Stomach (tissue), 9 donors: ENCODE results near the gene SLC7A6OS. TPM values are rescaled to one million over a fixed set of nuclear protein-coding genes. Genes with fewer than 3 reads are reported as not detected.

Experiments
- DNase-seq, 2 donors: peaks; one replicate each; pipeline versions ENCODE4 v3.0.0 to v3.0.0-alpha.2; 2013 to 2019
- H3K27ac ChIP-seq, 5 donors: fragments of 200-600 bp in 4 of 5; sonication (generic) in 4 of 5; one replicate each; pipeline ENCODE4 v1.5.1; 2013 to 2019; ENCODE audit warnings: mild to moderate bottlenecking in 1 of 5, moderate library complexity in 1 of 5
- H3K27me3 ChIP-seq, 3 donors: fragments of 200-600 bp; sonication (generic); one replicate each; pipeline ENCODE4 v1.5.1; 2017 to 2019; ENCODE audit warnings: mixed run types in 1 of 3
- H3K36me3 ChIP-seq, 4 donors: fragments of 200-600 bp; sonication (generic); 1 replicate in 3 of 4; 2 replicates in 1 of 4; pipeline ENCODE4 v1.5.1; 2016 to 2019
- H3K4me1 ChIP-seq, 4 donors: fragments of 200-600 bp; sonication (generic); one replicate each; pipeline ENCODE4 v1.5.1; 2016 to 2019
- H3K4me3 ChIP-seq, 4 donors: fragments of 200-600 bp; sonication (generic) in 3 of 4; one replicate each; pipeline ENCODE4 v1.5.1; 2016 to 2019; ENCODE audit warnings: mild to moderate bottlenecking in 1 of 4
- H3K9me3 ChIP-seq, 4 donors: fragments of 200-600 bp; sonication (generic); one replicate each; pipeline ENCODE4 v1.5.1; 2016 to 2019
- EP300 ChIP-seq: sonication (generic); formaldehyde crosslinking; IDR thresholded peaks from one replicate; pipeline ENCODE4 v1.6.1; 2017; ENCODE audit warnings: antibody characterized with exemption
- POLR2A ChIP-seq, 4 donors: fragments of 450-650 bp; IDR thresholded peaks; one replicate each; pipeline ENCODE4 v1.6.1; 2016; ENCODE audit warnings: antibody characterized with exemption in 4 of 4, control low read depth in 2 of 4, mild to moderate bottlenecking in 1 of 4, moderate library complexity in 1 of 4
- POLR2AphosphoS5 ChIP-seq, 3 donors: sonication (generic); formaldehyde crosslinking; IDR thresholded peaks; one replicate each; pipeline ENCODE4 v1.6.1; 2016; ENCODE audit warnings: antibody characterized with exemption in 3 of 3
- WGBS, 5 donors: extraction: QIAGEN DNeasy Blood & Tissue Kit in 3 of 5; methylation state at CpG; one replicate each; pipeline versions ENCODE4 v1.1.5 to v1.1.7; 2013 to 2018; 5-methylcytosine and 5-hydroxymethylcytosine counted together
- intact Hi-C: fragments of 100-400 bp; cut with DNase I; formaldehyde crosslinking; loops from one replicate; pipeline ENCODE4 v1.15.1; 2023; ENCODE audit warnings: low total_unique reads
- polyA plus RNA-seq, 3 donors: library from polyadenylated mRNA; stranded (reverse); fragments of 200-250 nt; gene quantifications; one replicate each; pipeline ENCODE4 v1.2.3, GENCODE V29; 2013
- small RNA-seq, 4 donors: library from RNA; depleted of rRNA; stranded (forward); fragments of <200 nt; gene quantifications; one replicate each; pipeline ENCODE3, GENCODE V24; 2016
- total RNA-seq, 5 donors: library from RNA; depleted of rRNA; stranded (reverse); fragments of >200 nt; gene quantifications; one replicate each; pipeline versions ENCODE4 v1.1.0 to v1.2.3, GENCODE V29; 2014 to 2016
- TF ChIP-seq, protein P1 (sequence below), 7 experiments: fragments of 450-650 bp in 4 of 7; fragments of 200-600 bp in 3 of 7; sonication (generic) in 3 of 7; IDR thresholded peaks; one replicate each; pipeline ENCODE4 v1.5.1; 2016 to 2019; ENCODE audit warnings: antibody characterized with exemption in 7 of 7, control low read depth in 2 of 7, mild to moderate bottlenecking in 1 of 7
- donor health status: healthy with polysubstance abuse.
- donor health status: Bipolar disorder and iron deficiency.
- donor health status: healthy.

SLC7A6OS gene
- total and polyA plus RNA-seq, 8 donors, result 4.7 to 41.4 (median 13.3) TPM

- Histone ChIP-seq H3K4me3 (no peak overlapping the region), H3K27ac (peak overlapping the region in 3 of 5 donors; percentile 8 to 74 (median 54)), H3K9me3 (no peaks in the 10 kb centered on the region), H3K36me3 (peaks cover 21 to 89% (median 82%) of the 10 kb centered on the region in 4 donors), H3K4me1 (peaks cover 0 to 10% (median 4%) of the 10 kb centered on the region in 4 donors), H3K27me3 (no peaks in the 10 kb centered on the region)
- intact Hi-C loops, result no loop called here
- 81 to 97% (median 94%) methylated on average over 5 of the region's 5 CpGs for WGBS, 5 donors
- DNase-seq, result no peak
- TF ChIP-seq, protein P1, sequence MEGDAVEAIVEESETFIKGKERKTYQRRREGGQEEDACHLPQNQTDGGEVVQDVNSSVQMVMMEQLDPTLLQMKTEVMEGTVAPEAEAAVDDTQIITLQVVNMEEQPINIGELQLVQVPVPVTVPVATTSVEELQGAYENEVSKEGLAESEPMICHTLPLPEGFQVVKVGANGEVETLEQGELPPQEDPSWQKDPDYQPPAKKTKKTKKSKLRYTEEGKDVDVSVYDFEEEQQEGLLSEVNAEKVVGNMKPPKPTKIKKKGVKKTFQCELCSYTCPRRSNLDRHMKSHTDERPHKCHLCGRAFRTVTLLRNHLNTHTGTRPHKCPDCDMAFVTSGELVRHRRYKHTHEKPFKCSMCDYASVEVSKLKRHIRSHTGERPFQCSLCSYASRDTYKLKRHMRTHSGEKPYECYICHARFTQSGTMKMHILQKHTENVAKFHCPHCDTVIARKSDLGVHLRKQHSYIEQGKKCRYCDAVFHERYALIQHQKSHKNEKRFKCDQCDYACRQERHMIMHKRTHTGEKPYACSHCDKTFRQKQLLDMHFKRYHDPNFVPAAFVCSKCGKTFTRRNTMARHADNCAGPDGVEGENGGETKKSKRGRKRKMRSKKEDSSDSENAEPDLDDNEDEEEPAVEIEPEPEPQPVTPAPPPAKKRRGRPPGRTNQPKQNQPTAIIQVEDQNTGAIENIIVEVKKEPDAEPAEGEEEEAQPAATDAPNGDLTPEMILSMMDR (IDR thresholded peaks at IDR 0.05), result no peak
- no peak for TF ChIP-seq EP300
- no peak for TF ChIP-seq POLR2AphosphoS5 (IDR thresholded peaks at IDR 0.05)
These were observed 58.4 kb downstream of the SLC7A6OS start for GRCh38 chr16:68252383-68252782.

GRCh38 chr16:68251832-68252231 lies 58.9 kb downstream of the SLC7A6OS start:
- Histone ChIP-seq H3K36me3 (peaks cover 21 to 83% (median 80%) of the 10 kb centered on the region in 4 donors), H3K4me3 (no peak overlapping the region), H3K27me3 (no peaks in the 10 kb centered on the region), H3K4me1 (peaks cover 1 to 13% (median 7%) of the 10 kb centered on the region in 4 donors), H3K27ac (peak overlapping the region in 3 of 5 donors; percentile 8 to 74 (median 54)), H3K9me3 (no peaks in the 10 kb centered on the region)
- DNase-seq, result no peak
- 86 to 93% (median 90%) methylated on average over 5 of the region's 5 CpGs for WGBS, 5 donors
- no peak for TF ChIP-seq POLR2AphosphoS5 (IDR thresholded peaks at IDR 0.05)
- TF ChIP-seq POLR2A (IDR thresholded peaks at IDR 0.05), result no peak
- TF ChIP-seq EP300, result no peak
- TF ChIP-seq, protein P1 (IDR thresholded peaks at IDR 0.05), result no peak
- intact Hi-C loops, result no loop called here

DNA sequence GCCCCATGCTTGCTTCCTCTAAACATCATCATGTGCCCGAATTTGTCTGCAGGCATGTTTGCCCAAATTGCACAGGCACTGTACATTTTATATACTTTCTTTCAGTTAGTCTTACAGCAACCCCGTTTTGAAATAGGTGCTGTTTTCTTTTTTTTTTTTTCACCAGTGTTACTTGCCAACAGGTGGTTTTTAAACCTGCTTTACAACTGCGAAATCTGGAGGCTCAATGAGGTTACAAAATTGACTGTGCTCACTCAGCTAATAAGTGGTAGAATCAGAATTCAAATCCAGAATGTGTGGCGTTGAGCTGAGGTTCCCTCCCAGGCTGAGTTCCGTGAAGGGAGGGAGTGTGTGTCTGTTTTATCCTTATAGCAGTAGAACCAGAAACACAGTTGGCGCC lies 59.8 kb downstream of the SLC7A6OS start:
- H3K27ac ChIP-seq, result peak overlapping the region in 2 of 5 donors; percentile 39 to 74
- H3K36me3 ChIP-seq, result peaks cover 16 to 74% (median 72%) of the 10 kb centered on the region in 4 donors
- no peak for DNase-seq

GRCh38 chr16:68249371-68249770 lies 61.4 kb downstream of the SLC7A6OS start:
- no peaks in the 10 kb centered on the region for H3K9me3 ChIP-seq
- intact Hi-C loops, result loop anchor here (5.0 kb wide), 1 partner anchor 73 kb away; no protein-coding TSS in a partner anchor
- no peaks in the 10 kb centered on the region for H3K27me3 ChIP-seq
- WGBS, 5 donors, result 85 to 94% (median 92%) methylated on average over 4 of the region's 4 CpGs
- H3K27ac ChIP-seq, result no peak overlapping the region
- peaks cover 16 to 31% (median 25%) of the 10 kb centered on the region in 4 donors for H3K4me1 ChIP-seq
- H3K36me3 ChIP-seq, result peaks cover 7 to 59% (median 56%) of the 10 kb centered on the region in 4 donors
- TF ChIP-seq POLR2AphosphoS5 (IDR thresholded peaks at IDR 0.05) (no peak), EP300 (no peak), POLR2A (IDR thresholded peaks at IDR 0.05) (no peak)
- TF ChIP-seq, protein P1 (IDR thresholded peaks at IDR 0.05), result no peak
- no peak overlapping the region for H3K4me3 ChIP-seq
- DNase-seq, result no peak

More for the DNA sequence above, 59.8 kb downstream of the SLC7A6OS start:
- H3K27me3 ChIP-seq, result no peaks in the 10 kb centered on the region
- TF ChIP-seq, protein P1 (IDR thresholded peaks at IDR 0.05), result no peak
- TF ChIP-seq EP300 (no peak), POLR2A (IDR thresholded peaks at IDR 0.05) (no peak), POLR2AphosphoS5 (IDR thresholded peaks at IDR 0.05) (no peak)
- no peak overlapping the region for H3K4me3 ChIP-seq
- 86 to 93% (median 89%) methylated on average over 6 of the region's 6 CpGs for WGBS, 5 donors
- intact Hi-C loops, result no loop called here
- H3K9me3 ChIP-seq, result no peaks in the 10 kb centered on the region
- peaks cover 10 to 21% (median 16%) of the 10 kb centered on the region in 4 donors for H3K4me1 ChIP-seq

Small RNA genes within 50 kb of the gene (small RNA-seq; reads per million reads assigned to genes)
- 0 reads per million in 4 donors for gene RNU4-30P
- gene RNU6-1262P, result 0 reads per million in 4 donors

Other genes starting within 250 kb of the SLC7A6OS start
- 100 to 1,000 TPM in 2 of 5 donors, 10 to 100 TPM in 3; 20.1 to 385 (median 23.9) TPM for gene NFATC3, start 225.6 kb downstream of the SLC7A6OS start, total RNA-seq
- 1 to 10 TPM; 5.5 to 5.8 (median 5.6) TPM for gene NFATC3, start 225.6 kb downstream of the SLC7A6OS start, polyA plus RNA-seq
- gene ESRP2, start 74.8 kb downstream of the SLC7A6OS start, total RNA-seq, result 100 to 1,000 TPM in 1 of 5 donors, 10 to 100 TPM in 4; 19.8 to 184 (median 76.3) TPM
- gene ESRP2, start 74.8 kb downstream of the SLC7A6OS start, polyA plus RNA-seq, result 10 to 100 TPM; 21.5 to 36.9 (median 31.2) TPM
- 10 to 100 TPM in 2 of 5 donors, 1 to 10 TPM in 3; 3.5 to 16.5 (median 9.8) TPM for gene PLA2G15, start 65.6 kb downstream of the SLC7A6OS start, total RNA-seq
- 1 to 10 TPM; 4.4 to 6.0 (median 5.8) TPM for gene PLA2G15, start 65.6 kb downstream of the SLC7A6OS start, polyA plus RNA-seq
- 10 to 100 TPM; 11.9 to 66.1 (median 17.2) TPM for gene SLC7A6, start 46.4 kb downstream of the SLC7A6OS start, total RNA-seq
- gene SLC7A6, start 46.4 kb downstream of the SLC7A6OS start, polyA plus RNA-seq, result 1 to 10 TPM; 2.9 to 6.0 (median 4.2) TPM
- gene PRMT7, start 73 bp upstream of the SLC7A6OS start, total RNA-seq, result 10 to 100 TPM; 24.9 to 88.8 (median 48.3) TPM
- gene PRMT7, start 73 bp upstream of the SLC7A6OS start, polyA plus RNA-seq, result 10 to 100 TPM; 22.4 to 30.2 (median 28.6) TPM
- gene SMPD3, start 137.6 kb upstream of the SLC7A6OS start, total RNA-seq, result 100 to 1,000 TPM in 1 of 5 donors, 10 to 100 TPM in 4; 34.3 to 110 (median 76.3) TPM
- 1 to 10 TPM; 1.7 to 7.6 (median 3.2) TPM for gene SMPD3, start 137.6 kb upstream of the SLC7A6OS start, polyA plus RNA-seq
- 10 to 100 TPM; 12.9 to 28.1 (median 17.5) TPM for gene ZFP90, start 228.3 kb upstream of the SLC7A6OS start, total RNA-seq
- 1 to 10 TPM; 6.2 to 9.0 (median 6.8) TPM for gene ZFP90, start 228.3 kb upstream of the SLC7A6OS start, polyA plus RNA-seq